T-cell (primary cell): ENCODE measurements around the gene SPTLC1. TPM values are rescaled to one million over a fixed set of nuclear protein-coding genes. Genes with fewer than 3 reads are reported as not detected.

Experiments used
- ATAC-seq, 4 experiments: fragments of 200-7000 bp in 3 of 4; fragments of 150-1000 bp in 1 of 4; cut with Tn5 transposase; replicated peaks in 1 of 4; 1 replicate in 3 of 4; 2 replicates in 1 of 4; pipeline ENCODE4 v1.10.0; 2021; ENCODE audit warnings: moderate library complexity in 3 of 4, mild to moderate bottlenecking in 2 of 4, moderate number of reproducible peaks in 1 of 4
- CTCF ChIA-PET, 2 donors: fragments of 300-600 bp; sonication (Branson Sonifier 250); formaldehyde crosslinking; loops; one replicate each; lab custom pipeline; 2022; ENCODE audit warnings: antibody characterized with exemption in 2 of 2; lab: Charles Lee
- POLR2A ChIA-PET, 2 donors: fragments of 300-600 bp; sonication (Branson Sonifier 250); formaldehyde crosslinking; loops; one replicate each; lab custom pipeline; 2022; ENCODE audit warnings: antibody characterized with exemption in 2 of 2; lab: Charles Lee
- DNase-seq, 35 experiments: peaks; one replicate each; pipeline versions ENCODE4 v3.0.0 to v3.0.0-alpha.2; 2013 to 2023
- H3K27ac ChIP-seq: one replicate; pipeline ENCODE4 v1.5.1; 2013; ENCODE audit warnings: low read length
- H3K27me3 ChIP-seq, 2 experiments: replicated peaks in 1 of 2; 1 replicate in 1 of 2; 2 replicates in 1 of 2; pipeline versions ENCODE4 v1.6.1 to v1.7.0; 2013; ENCODE audit warnings: low read length in 1 of 2, mixed read lengths in 1 of 2; ENCODE audit not compliant: control insufficient read depth in 2 of 2, insufficient read depth in 2 of 2; ENCODE audit errors: extremely low read depth in 1 of 2
- H3K36me3 ChIP-seq, 2 donors: 1 replicate in 1 of 2; 2 replicates in 1 of 2; pipeline versions ENCODE4 v1.6.1 to v1.7.0; 2013; ENCODE audit warnings: low read length in 1 of 2; ENCODE audit not compliant: control insufficient read depth in 2 of 2, insufficient read depth in 1 of 2; ENCODE audit errors: extremely low read depth in 1 of 2
- H3K4me1 ChIP-seq, 2 experiments: 1 replicate in 1 of 2; 2 replicates in 1 of 2; pipeline versions ENCODE4 v1.6.1 to v1.7.0; 2013; ENCODE audit warnings: low read length in 2 of 2, mixed read lengths in 1 of 2; ENCODE audit not compliant: insufficient read depth in 2 of 2, control insufficient read depth in 1 of 2; ENCODE audit errors: extremely low read depth in 1 of 2
- H3K4me3 ChIP-seq, 2 donors: 1 replicate in 1 of 2; 2 replicates in 1 of 2; pipeline versions ENCODE4 v1.5.1 to v1.7.0; 2013; ENCODE audit warnings: mild to moderate bottlenecking in 2 of 2, low read length in 1 of 2, moderate library complexity in 1 of 2; ENCODE audit not compliant: control insufficient read depth in 1 of 2; ENCODE audit errors: extremely low read depth in 1 of 2
- H3K9me3 ChIP-seq: 2 replicates; pipeline ENCODE4 v1.7.0; 2013
- H3K27ac Mint-ChIP-seq, 2 donors: one replicate each; pipeline ENCODE4 v1.8.0; 2020 to 2021; ENCODE audit warnings: mild to moderate bottlenecking in 2 of 2, mixed read lengths in 2 of 2
- H3K27me3 Mint-ChIP-seq, 2 donors: one replicate each; pipeline ENCODE4 v1.8.0; 2021 to 2022; ENCODE audit warnings: mixed read lengths in 2 of 2
- H3K36me3 Mint-ChIP-seq: one replicate; pipeline ENCODE4 v1.8.0; 2021; ENCODE audit warnings: mixed read lengths
- H3K4me1 Mint-ChIP-seq, 3 donors: one replicate each; pipeline ENCODE4 v1.8.0; 2020 to 2022; ENCODE audit warnings: mixed read lengths in 3 of 3, mild to moderate bottlenecking in 1 of 3
- H3K4me3 Mint-ChIP-seq, 3 donors: one replicate each; pipeline ENCODE4 v1.8.0; 2020 to 2022; ENCODE audit warnings: mild to moderate bottlenecking in 3 of 3, mixed read lengths in 3 of 3, moderate library complexity in 3 of 3
- H3K9me3 Mint-ChIP-seq, 3 donors: one replicate each; pipeline ENCODE4 v1.8.0; 2020 to 2022; ENCODE audit warnings: mixed read lengths in 3 of 3
- WGBS: methylation state at CpG from one replicate; pipeline ENCODE4 v1.1.5; 2013; ENCODE audit warnings: missing lambda C conversion rate; ENCODE audit not compliant: insufficient coverage; 5-methylcytosine and 5-hydroxymethylcytosine counted together
- total RNA-seq, 35 experiments: library from RNA in 6 of 35; stranded (reverse) in 6 of 35; fragments of 120-200 nt in 1 of 35; gene quantifications; one replicate each; pipeline versions ENCODE4 v1.2.1 to v1.2.4 and lab custom pipeline; 2013 to 2026

The SPTLC1 gene
- total RNA-seq, 5 donors from 2014 or later (not counting 1 experiment from before 2014, with no cell fraction given): 40.5 to 51.1 (median 46.1) TPM

DNA sequence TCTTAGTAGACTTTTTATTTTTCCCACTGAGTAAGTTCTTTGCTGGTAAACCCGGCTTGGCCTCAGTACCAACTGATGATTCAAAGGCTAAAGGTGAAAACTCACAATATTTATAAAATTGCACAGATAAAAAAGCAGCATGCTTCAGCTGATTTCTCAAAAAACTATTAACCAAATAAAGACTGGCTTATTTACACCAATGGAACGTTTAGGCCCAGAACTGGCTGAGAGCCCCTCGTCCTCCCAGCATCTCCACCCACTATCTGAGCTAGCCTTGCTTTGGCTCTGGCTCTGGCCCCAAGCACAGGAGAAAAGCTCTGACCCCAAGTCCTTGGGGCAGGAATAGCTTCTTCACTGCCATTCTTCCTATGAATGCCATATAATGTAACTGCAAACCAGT is 68.5 kb downstream of the SPTLC1 start:
- 91% methylated on average over 3 of the region's 3 CpGs for WGBS
- CTCF ChIA-PET: no interaction called here
- Mint-ChIP-seq H3K4me3 (no peak overlapping the region), H3K4me1 (no peaks in the 10 kb centered on the region), H3K27ac (no peak overlapping the region), H3K9me3 (peaks cover 23 to 32% (median 25%) of the 10 kb centered on the region in 3 donors), H3K36me3 (peaks cover 87% of the 10 kb centered on the region), H3K27me3 (no peaks in the 10 kb centered on the region)
- H3K4me1 ChIP-seq: no peaks in the 10 kb centered on the region
- H3K27ac ChIP-seq: no peak overlapping the region
- POLR2A ChIA-PET: no interaction called here
- no peak for ATAC-seq
- no peak for DNase-seq
- peaks cover 35 to 83% of the 10 kb centered on the region in 2 donors for H3K36me3 ChIP-seq
- no peaks in the 10 kb centered on the region for H3K27me3 ChIP-seq
- no peak overlapping the region for H3K4me3 ChIP-seq
- H3K9me3 ChIP-seq: peaks cover 7% of the 10 kb centered on the region

DNA sequence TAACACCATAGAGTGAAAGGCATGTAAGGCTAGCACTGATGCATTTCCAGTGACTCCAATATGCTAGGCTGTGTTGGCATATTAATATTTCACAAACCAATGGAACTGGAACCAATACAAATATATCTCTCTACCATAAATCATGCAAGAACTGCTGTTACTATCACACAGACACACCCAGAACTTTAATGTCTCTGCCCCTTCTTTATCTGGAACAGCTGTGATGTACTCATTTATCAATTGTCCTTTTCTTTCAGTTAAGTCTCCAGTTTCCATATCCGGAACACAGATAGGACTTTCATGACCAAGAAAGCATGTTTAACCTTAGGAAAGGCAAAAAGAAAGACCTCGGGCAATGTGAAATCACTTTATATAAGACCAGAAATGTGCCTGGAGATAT is 70.3 kb downstream of the SPTLC1 start:
- Histone ChIP-seq H3K27me3 (no peaks in the 10 kb centered on the region), H3K9me3 (peaks cover 11% of the 10 kb centered on the region), H3K4me3 (no peak overlapping the region), H3K27ac (no peak overlapping the region), H3K4me1 (no peaks in the 10 kb centered on the region), H3K36me3 (peaks cover 39 to 83% of the 10 kb centered on the region in 2 donors)
- Mint-ChIP-seq H3K36me3 (peaks cover 84% of the 10 kb centered on the region), H3K9me3 (peaks cover 23 to 32% (median 25%) of the 10 kb centered on the region in 3 donors), H3K27me3 (no peaks in the 10 kb centered on the region), H3K27ac (no peak overlapping the region), H3K4me3 (no peak overlapping the region), H3K4me1 (no peaks in the 10 kb centered on the region)
- ChIA-PET CTCF (no interaction called here), POLR2A (no interaction called here)
- no CpG with 5 or more reads among the region's 2 CpGs for WGBS
- ATAC-seq (no peak), DNase-seq (no peak)

DNA sequence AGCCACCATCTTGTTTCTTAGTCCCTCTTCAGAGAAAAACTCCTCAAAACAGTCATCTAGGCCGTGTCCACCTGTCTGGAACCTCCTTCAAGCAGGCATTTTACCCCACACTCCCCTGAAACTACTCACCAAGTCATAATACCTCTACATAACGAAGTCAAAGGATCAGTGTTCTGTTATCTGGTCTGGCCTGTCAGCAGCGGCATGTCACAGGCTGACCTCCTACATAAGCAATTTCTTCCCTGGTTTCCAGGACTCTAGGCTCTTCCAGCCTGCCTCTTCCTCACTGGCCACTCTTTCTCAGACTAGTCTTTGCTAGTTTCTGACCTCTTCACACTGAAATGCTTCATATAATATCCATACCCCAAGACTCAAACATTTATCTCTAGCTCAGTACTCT is 72.2 kb downstream of the SPTLC1 start:
- DNase-seq (no peak), ATAC-seq (no peak)
- CTCF ChIA-PET: no interaction called here
- no peak overlapping the region for H3K27ac ChIP-seq
- no peaks in the 10 kb centered on the region for H3K27me3 ChIP-seq
- H3K9me3 Mint-ChIP-seq: peaks cover 23 to 32% (median 25%) of the 10 kb centered on the region in 3 donors
- no peak overlapping the region for H3K27ac Mint-ChIP-seq
- WGBS: 97% methylated on average over 3 of the region's 3 CpGs
- H3K36me3 ChIP-seq: peaks cover 41 to 71% of the 10 kb centered on the region in 2 donors
- no peak overlapping the region for H3K4me3 ChIP-seq
- no peaks in the 10 kb centered on the region for H3K4me1 ChIP-seq
- peaks cover 79% of the 10 kb centered on the region for H3K36me3 Mint-ChIP-seq
- H3K27me3 Mint-ChIP-seq: no peaks in the 10 kb centered on the region
- peaks cover 11% of the 10 kb centered on the region for H3K9me3 ChIP-seq
- H3K4me1 Mint-ChIP-seq: no peaks in the 10 kb centered on the region
- POLR2A ChIA-PET: no interaction called here
- no peak overlapping the region for H3K4me3 Mint-ChIP-seq

DNA sequence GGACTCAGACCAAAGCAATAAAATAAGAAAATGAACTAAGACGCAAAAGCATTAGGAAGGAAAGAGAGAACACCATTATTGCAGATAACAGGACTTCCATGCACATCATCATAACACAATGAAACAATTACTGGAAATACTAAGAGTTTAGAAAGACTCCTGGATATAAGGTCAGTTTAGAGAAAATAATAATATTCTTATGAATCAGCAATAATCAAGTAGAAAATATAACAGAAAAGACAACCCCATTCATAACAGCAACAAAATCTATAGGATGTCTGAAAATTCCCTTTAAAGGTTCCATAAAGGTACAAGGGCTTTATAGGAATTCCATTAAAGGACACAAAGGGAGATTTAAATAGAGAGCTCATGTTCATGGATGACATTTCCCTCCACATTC is 73.0 kb downstream of the SPTLC1 start:
- DNase-seq (no peak), ATAC-seq (no peak)
- peaks cover 79% of the 10 kb centered on the region for H3K36me3 Mint-ChIP-seq
- Histone ChIP-seq H3K4me1 (no peaks in the 10 kb centered on the region), H3K27me3 (no peaks in the 10 kb centered on the region), H3K27ac (no peak overlapping the region), H3K4me3 (no peak overlapping the region), H3K9me3 (peaks cover 11% of the 10 kb centered on the region), H3K36me3 (peaks cover 40 to 74% of the 10 kb centered on the region in 2 donors)
- WGBS: no CpG with 5 or more reads among the region's 1 CpG
- CTCF ChIA-PET: no interaction called here
- POLR2A ChIA-PET: no interaction called here
- H3K27ac Mint-ChIP-seq: no peak overlapping the region
- no peak overlapping the region for H3K4me3 Mint-ChIP-seq
- no peaks in the 10 kb centered on the region for H3K27me3 Mint-ChIP-seq
- H3K9me3 Mint-ChIP-seq: peaks cover 23 to 32% (median 25%) of the 10 kb centered on the region in 3 donors
- H3K4me1 Mint-ChIP-seq: no peaks in the 10 kb centered on the region

DNA sequence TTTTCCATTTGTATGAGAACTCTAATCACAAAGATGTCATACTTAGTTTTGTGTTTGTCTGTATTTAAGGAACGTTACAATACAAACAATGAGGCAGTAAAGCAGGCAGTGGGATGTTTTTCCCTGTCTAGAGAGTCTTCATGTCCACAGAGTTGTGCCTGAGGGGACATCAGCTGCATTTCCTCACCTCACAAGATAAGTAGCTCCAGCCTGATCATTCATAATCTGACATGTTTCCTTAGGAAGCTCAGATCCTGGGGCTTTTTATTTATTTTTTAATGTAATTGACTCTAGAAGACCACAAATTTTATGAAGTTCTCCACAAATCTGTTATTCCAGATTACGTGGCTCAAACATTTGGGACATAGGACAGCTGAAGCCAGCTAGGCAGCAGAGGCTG is 78.5 kb downstream of the SPTLC1 start:
- Mint-ChIP-seq H3K4me3 (no peak overlapping the region), H3K4me1 (no peaks in the 10 kb centered on the region), H3K27ac (no peak overlapping the region), H3K36me3 (peaks cover 72% of the 10 kb centered on the region), H3K27me3 (no peaks in the 10 kb centered on the region), H3K9me3 (peaks cover 0 to under 1% (median under 1%) of the 10 kb centered on the region in 3 donors)
- CTCF ChIA-PET: no interaction called here
- Histone ChIP-seq H3K36me3 (peaks cover 15 to 62% of the 10 kb centered on the region in 2 donors), H3K27ac (no peak overlapping the region), H3K4me1 (no peaks in the 10 kb centered on the region), H3K27me3 (no peaks in the 10 kb centered on the region), H3K9me3 (peaks cover 4% of the 10 kb centered on the region), H3K4me3 (no peak overlapping the region)
- no peak for DNase-seq
- no peak for ATAC-seq
- 100% methylated on average over 1 of the region's 2 CpGs for WGBS
- POLR2A ChIA-PET: no interaction called here

DNA sequence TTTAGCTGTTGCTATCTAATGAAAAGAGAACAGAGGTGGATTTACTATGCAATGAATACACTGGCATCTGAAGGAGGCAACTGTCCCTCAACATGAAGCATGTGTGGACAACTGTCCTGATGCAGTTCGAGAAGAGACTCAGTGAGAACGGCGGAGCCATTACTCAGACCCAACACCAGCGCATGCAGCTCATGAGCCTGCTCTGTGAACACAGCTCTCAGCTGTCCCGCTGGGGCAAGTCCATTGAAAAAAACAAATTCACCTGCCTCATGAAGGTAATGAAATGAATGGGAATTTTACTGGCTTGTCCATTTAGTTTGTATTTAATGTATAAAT is 78.8 kb downstream of the SPTLC1 start:
- POLR2A ChIA-PET: no interaction called here
- CTCF ChIA-PET: no interaction called here
- no peak for DNase-seq
- Mint-ChIP-seq H3K27ac (peak overlapping the region in 1 of 2 donors; percentile 46), H3K36me3 (peaks cover 69% of the 10 kb centered on the region), H3K4me1 (no peaks in the 10 kb centered on the region), H3K4me3 (no peak overlapping the region), H3K9me3 (no peaks in the 10 kb centered on the region), H3K27me3 (no peaks in the 10 kb centered on the region)
- Histone ChIP-seq H3K27me3 (no peaks in the 10 kb centered on the region), H3K4me1 (no peaks in the 10 kb centered on the region), H3K27ac (no peak overlapping the region), H3K4me3 (no peak overlapping the region), H3K9me3 (peaks cover 2% of the 10 kb centered on the region), H3K36me3 (peaks cover 15 to 58% of the 10 kb centered on the region in 2 donors)
- 100% methylated on average over 1 of the region's 5 CpGs for WGBS
- ATAC-seq: no peak
